A549 (cell line): ENCODE measurements around the gene PTPN14. TPM values are rescaled to one million over a fixed set of nuclear protein-coding genes. Genes with fewer than 3 reads are reported as not detected.
A peak's percentile ranks its signal among the peaks of the same experiment; 100 is the strongest.

Experiments
- ATAC-seq, 2 experiments: fragments of 200-7000 bp in 1 of 2; fragments of >200 bp in 1 of 2; cut with Nextera tagmentation in 1 of 2; cut with Tn5 transposase in 1 of 2; 3 replicates each; pipeline versions ENCODE4 v1.8.0 to v1.9.1; 2018 to 2020; ENCODE audit warnings: mild to moderate bottlenecking in 1 of 2, moderate library complexity in 1 of 2
- CTCF ChIA-PET: fragments of 300-600 bp; sonication (Branson Sonifier 250); formaldehyde crosslinking; extraction: SDS; loops from one replicate; lab custom pipeline; 2021; ENCODE audit warnings: antibody characterized with exemption, inconsistent platforms; lab: Yijun Ruan, JAX
- POLR2A ChIA-PET: fragments of 350-600 bp; formaldehyde crosslinking; extraction: SDS; loops from one replicate; lab custom pipeline; 2021; ENCODE audit warnings: antibody characterized with exemption, inconsistent platforms; lab: Yijun Ruan, JAX
- DNase-seq, 2 experiments: peaks; one replicate each; pipeline versions ENCODE4 v3.0.0 to v3.0.0-alpha.2; 2011 to 2016; ENCODE audit warnings: low read depth in 1 of 2, low spot score in 1 of 2
- FAIRE-seq: peaks from 2 replicates; lab custom pipeline; 2011; peaks lifted over from hg19 to GRCh38; lab: Jason Lieb, UNC
- H3K27ac ChIP-seq, 2 experiments: fragments of >200 bp; sonication (Bioruptor Twin); formaldehyde crosslinking; 3 replicates each; pipeline ENCODE4 v1.5.1; 2016 to 2017
- H3K4me1 ChIP-seq: fragments of >200 bp; sonication (Bioruptor Twin); formaldehyde crosslinking; 3 replicates; pipeline ENCODE4 v1.6.1; 2016
- H3K4me2 ChIP-seq: fragments of >200 bp; sonication (Bioruptor Twin); formaldehyde crosslinking; 3 replicates; pipeline ENCODE4 v1.6.1; 2016
- H3K4me3 ChIP-seq: fragments of >200 bp; sonication (Bioruptor Twin); formaldehyde crosslinking; 3 replicates; pipeline ENCODE4 v1.5.1; 2016
- H3K9me3 ChIP-seq: fragments of >200 bp; sonication (Bioruptor Twin); formaldehyde crosslinking; 3 replicates; pipeline ENCODE4 v1.6.1; 2016
- ATOH8 ChIP-seq: fragments of 250-450 bp; sonication (Bioruptor Pico); IDR thresholded peaks from 2 replicates; pipeline ENCODE4 v1.5.0; 2020; ENCODE audit warnings: low read depth, mild to moderate bottlenecking, moderate library complexity
- EHF ChIP-seq: fragments of 250-450 bp; sonication (Bioruptor Pico); IDR thresholded peaks from 2 replicates; pipeline ENCODE4 v1.5.0; 2020; ENCODE audit warnings: mild to moderate bottlenecking
- EHMT2 ChIP-seq: fragments of 200-600 bp; sonication (generic); IDR thresholded peaks from 2 replicates; pipeline ENCODE4 v1.6.1; 2016; ENCODE audit warnings: antibody characterized with exemption, low read depth, mild to moderate bottlenecking, moderate library complexity
- FOSB ChIP-seq: fragments of 250-450 bp; sonication (Bioruptor Pico); IDR thresholded peaks from 2 replicates; pipeline ENCODE4 v1.5.0; 2020; ENCODE audit warnings: mild to moderate bottlenecking, moderate library complexity
- FOSL2 ChIP-seq, 2 experiments: fragments of 450-650 bp in 1 of 2; fragments of >200 bp in 1 of 2; sonication (Bioruptor Twin) in 1 of 2; formaldehyde crosslinking; IDR thresholded peaks; 2 replicates each; pipeline versions ENCODE4 v1.5.0 to v1.6.1; 2016 to 2020; ENCODE audit warnings: mild to moderate bottlenecking in 1 of 2, moderate library complexity in 1 of 2
- HOXB13 ChIP-seq: fragments of 250-450 bp; sonication (Bioruptor Pico); IDR thresholded peaks from 2 replicates; pipeline ENCODE4 v1.5.0; 2020; ENCODE audit warnings: low read depth, mild to moderate bottlenecking, moderate library complexity
- POLR2A ChIP-seq: IDR thresholded peaks from 2 replicates; pipeline ENCODE4 v1.6.1; 2012; ENCODE audit warnings: mild to moderate bottlenecking, low read length
- REST ChIP-seq: fragments of 200-600 bp; sonication (generic); IDR thresholded peaks from 2 replicates; pipeline ENCODE4 v1.6.1; 2016; ENCODE audit warnings: antibody characterized with exemption, mild to moderate bottlenecking, moderate library complexity
- SREBF2 ChIP-seq: fragments of 450-650 bp; IDR thresholded peaks from 2 replicates; pipeline ENCODE4 v1.6.1; 2014; ENCODE audit warnings: mild to moderate bottlenecking, moderate library complexity
- ZFP36 ChIP-seq: fragments of 450-650 bp; IDR thresholded peaks from 2 replicates; pipeline ENCODE4 v1.6.1; 2014; ENCODE audit warnings: borderline replicate concordance; ENCODE audit not compliant: partially characterized antibody
- ZSCAN20 ChIP-seq: fragments of 250-450 bp; sonication (Bioruptor Pico); IDR thresholded peaks from 2 replicates; pipeline ENCODE4 v1.8.0; 2022; ENCODE audit warnings: mild to moderate bottlenecking, moderate library complexity
- WGBS: methylation state at CpG from one replicate; pipeline ENCODE4 v1.1.6; 2017; ENCODE audit errors: missing lambda C conversion rate; 5-methylcytosine and 5-hydroxymethylcytosine counted together
- polyA plus RNA-seq, 4 experiments: library from polyadenylated mRNA; depleted of rRNA in 3 of 4; stranded (reverse); fragments of >200 nt; fragmentation: RNase III in 1 of 4; extraction: RNeasy Plus Mini Kit Qiagen cat#74134 plus additional on column Dnase treatment in 1 of 4; gene quantifications; 2 replicates in 3 of 4; 3 replicates in 1 of 4; pipeline ENCODE4 v1.2.3, GENCODE V29; 2011 to 2017

The PTPN14 gene
- polyA plus RNA-seq, 2 of the 4 experiments (the other 2 are of a cell fraction), result 9.2 to 10.0 TPM

GRCh38 chr1:214455479-214455878 is 95.9 kb downstream of the PTPN14 start:
- Histone ChIP-seq H3K4me2 (peak overlapping the region; percentile 53; the same call in 1 of the 3 replicates), H3K27ac (peak overlapping the region in 1 of 2 experiments; percentile 34; a peak in 4 of 6 replicates), H3K4me1 (peaks cover 44% of the 10 kb centered on the region), H3K4me3 (no peak overlapping the region), H3K9me3 (no peaks in the 10 kb centered on the region)
- no peak for TF ChIP-seq EHF (CRISPR knock-in tag)
- no peak for TF ChIP-seq ATOH8
- no peak for TF ChIP-seq POLR2A
- no peak for TF ChIP-seq EHMT2
- no peak for TF ChIP-seq ZSCAN20 (CRISPR knock-in tag)
- no peak for TF ChIP-seq REST
- no peak for TF ChIP-seq SREBF2
- ChIA-PET POLR2A (no interaction called here), CTCF (interaction anchor here (1.6 to 2.4 kb wide), 2 partner anchors 15 to 130 kb away, joined by 5 to 9 read pairs; no protein-coding TSS in a partner anchor)
- WGBS, result 95% methylated on average over 3 of the region's 3 CpGs
- no peak for ATAC-seq
- no peak for FAIRE-seq
- no peak for DNase-seq

GRCh38 chr1:214454569-214455396 is 96.6 kb downstream of the PTPN14 start:
- 21% methylated on average over 3 of the region's 3 CpGs for WGBS
- TF ChIP-seq FOSB (CRISPR knock-in tag) (no peak), SREBF2 (no peak), FOSL2 (IDR thresholded peaks at IDR 0.05) (no peak), FOSL2 (CRISPR knock-in tag; IDR thresholded peaks at IDR 0.05) (peak; percentile 47)
- FAIRE-seq (peak; percentile 7), DNase-seq (no peak), ATAC-seq (peak in 1 of 2 experiments; percentile 44; a peak in 2 of 6 replicates)
- H3K4me2 ChIP-seq, result peak overlapping the region; percentile 53
- peaks cover 44% of the 10 kb centered on the region for H3K4me1 ChIP-seq
- H3K27ac ChIP-seq, result peak overlapping the region; percentile 21 to 34; a peak in 5 of 6 replicates
- ChIA-PET CTCF (interaction anchor here (1.1 to 2.4 kb wide), 3 partner anchors 10 to 131 kb away, joined by 5 to 9 read pairs (median 7); no protein-coding TSS in a partner anchor), POLR2A (no interaction called here)
- no peaks in the 10 kb centered on the region for H3K9me3 ChIP-seq
- no peak overlapping the region for H3K4me3 ChIP-seq

DNA sequence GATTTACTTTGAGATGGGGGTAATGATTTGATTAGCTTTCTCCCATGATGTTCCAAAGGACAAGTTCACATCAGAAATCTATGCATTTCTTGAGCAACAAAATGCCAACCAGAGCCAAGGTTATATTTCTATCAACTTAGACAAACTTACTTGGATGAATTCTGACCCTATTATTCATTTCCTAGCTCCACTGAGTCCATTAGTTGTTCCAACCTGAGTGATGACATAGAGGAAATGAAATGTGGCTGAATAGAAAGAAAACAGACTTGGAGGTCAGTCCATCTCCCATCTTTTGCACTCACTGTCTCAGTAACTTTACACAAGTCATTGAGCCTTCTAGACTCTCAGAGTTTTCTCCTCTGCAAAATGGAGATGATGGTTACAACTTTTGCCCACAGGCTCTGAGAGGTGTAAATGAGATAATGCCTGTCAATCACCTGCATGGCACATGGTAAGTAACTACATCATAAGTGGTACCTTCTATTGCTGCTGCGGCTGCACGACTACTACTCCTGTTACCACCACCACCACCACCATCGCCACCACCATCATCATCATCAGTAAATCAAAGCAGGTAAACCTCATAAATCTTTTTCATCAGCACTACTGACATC is 98.2 kb downstream of the PTPN14 start:
- no peaks in the 10 kb centered on the region for H3K9me3 ChIP-seq
- H3K4me1 ChIP-seq, result peaks cover 56% of the 10 kb centered on the region
- FAIRE-seq (no peak), DNase-seq (no peak), ATAC-seq (peak in 1 of 2 experiments; percentile 34; a peak in 2 of 6 replicates)
- CTCF ChIA-PET, result interaction anchor here (1.7 to 1.9 kb wide), 2 partner anchors 11 to 121 kb away, joined by 4 to 7 read pairs; no protein-coding TSS in a partner anchor
- WGBS, result 91% methylated on average over 3 of the region's 3 CpGs
- peak overlapping the region; percentile 42 to 59; a peak in 3 of 6 replicates for H3K27ac ChIP-seq
- POLR2A ChIA-PET, result no interaction called here
- peak overlapping the region; percentile 29 for H3K4me2 ChIP-seq
- no peak for TF ChIP-seq HOXB13 (CRISPR knock-in tag)
- no peak for TF ChIP-seq ZFP36
- no peak overlapping the region for H3K4me3 ChIP-seq
